CD8-positive, alpha-beta memory T cell (primary cell): ENCODE measurements around the gene COPS7A. TPM values are rescaled to one million over a fixed set of nuclear protein-coding genes. Genes with fewer than 3 reads are reported as not detected.
"Not testable (repeated sequence)": the region's sequence is repeated elsewhere in the genome, so short reads cannot be mapped to it uniquely, and the experiment has no call there.

ENCODE experiments used
- CTCF ChIA-PET: fragments of 350-600 bp; sonication (Branson Sonifier 250); formaldehyde crosslinking; loops from one replicate; lab custom pipeline; 2021; ENCODE audit warnings: antibody characterized with exemption; lab: Charles Lee
- POLR2A ChIA-PET: fragments of 350-600 bp; sonication (Branson Sonifier 250); formaldehyde crosslinking; loops from one replicate; lab custom pipeline; 2021; ENCODE audit warnings: antibody characterized with exemption; lab: Charles Lee
- DNase-seq, 5 donors: peaks; one replicate each; pipeline versions ENCODE4 v3.0.0 to v3.0.0-alpha.2; 2020 to 2022; ENCODE audit warnings: mixed read lengths in 1 of 5
- H3K27ac ChIP-seq: one replicate; pipeline ENCODE4 v1.7.0; 2013; ENCODE audit warnings: low read depth, mild to moderate bottlenecking, low read length, moderate library complexity
- H3K27me3 ChIP-seq: 2 replicates; pipeline ENCODE4 v1.7.0; 2013; ENCODE audit warnings: low read length, mild to moderate bottlenecking; ENCODE audit not compliant: insufficient read depth, poor library complexity, severe bottlenecking
- H3K36me3 ChIP-seq: 2 replicates; pipeline ENCODE4 v1.7.0; 2013; ENCODE audit warnings: mild to moderate bottlenecking, low read length, moderate library complexity; ENCODE audit not compliant: insufficient read depth
- H3K4me1 ChIP-seq: 2 replicates; pipeline ENCODE4 v1.7.0; 2013; ENCODE audit warnings: mild to moderate bottlenecking, low read length, moderate library complexity; ENCODE audit not compliant: insufficient read depth
- H3K4me3 ChIP-seq: 2 replicates; pipeline ENCODE4 v1.7.0; 2013; ENCODE audit warnings: mild to moderate bottlenecking, low read length
- H3K9me3 ChIP-seq: 2 replicates; pipeline ENCODE4 v1.7.0; 2013; ENCODE audit warnings: mild to moderate bottlenecking, low read length
- H3K27ac Mint-ChIP-seq, 8 donors: one replicate each; pipeline ENCODE4 v1.8.0; 2020 to 2021; ENCODE audit warnings: mixed read lengths in 8 of 8, mild to moderate bottlenecking in 6 of 8, inconsistent platforms in 3 of 8, moderate library complexity in 3 of 8
- H3K27me3 Mint-ChIP-seq, 2 donors: one replicate each; pipeline ENCODE4 v1.8.0; 2020 to 2021; ENCODE audit warnings: mixed read lengths in 2 of 2, mild to moderate bottlenecking in 1 of 2, moderate library complexity in 1 of 2
- H3K36me3 Mint-ChIP-seq, 3 donors: one replicate each; pipeline ENCODE4 v1.8.0; 2020 to 2021; ENCODE audit warnings: mixed read lengths in 3 of 3, inconsistent platforms in 1 of 3, mild to moderate bottlenecking in 1 of 3
- H3K4me1 Mint-ChIP-seq, 3 donors: one replicate each; pipeline ENCODE4 v1.8.0; 2020 to 2021; ENCODE audit warnings: mixed read lengths in 3 of 3, inconsistent platforms in 1 of 3, mild to moderate bottlenecking in 1 of 3
- H3K4me3 Mint-ChIP-seq, 7 donors: one replicate each; pipeline ENCODE4 v1.8.0; 2020 to 2021; ENCODE audit warnings: mixed read lengths in 7 of 7, mild to moderate bottlenecking in 6 of 7, moderate library complexity in 4 of 7, inconsistent platforms in 2 of 7
- H3K9me3 Mint-ChIP-seq, 5 donors: one replicate each; pipeline ENCODE4 v1.8.0; 2020 to 2022; ENCODE audit warnings: mixed read lengths in 5 of 5, mild to moderate bottlenecking in 3 of 5, moderate library complexity in 2 of 5, inconsistent platforms in 1 of 5
- polyA plus RNA-seq: library from polyadenylated mRNA; unstranded; fragments of 300-500 nt; fragmentation: Illumina TruSeq; gene quantifications from one replicate; pipeline ENCODE4 v1.2.3, GENCODE V29; 2021
- total RNA-seq, 2 experiments: library from RNA; stranded (reverse); gene quantifications; one replicate each; pipeline ENCODE4 v1.2.3, GENCODE V29; 2021

The COPS7A gene
- total and polyA plus RNA-seq, 3 experiments from 2014 or later, result 46.2 to 49.7 (median 48.8) TPM

DNA sequence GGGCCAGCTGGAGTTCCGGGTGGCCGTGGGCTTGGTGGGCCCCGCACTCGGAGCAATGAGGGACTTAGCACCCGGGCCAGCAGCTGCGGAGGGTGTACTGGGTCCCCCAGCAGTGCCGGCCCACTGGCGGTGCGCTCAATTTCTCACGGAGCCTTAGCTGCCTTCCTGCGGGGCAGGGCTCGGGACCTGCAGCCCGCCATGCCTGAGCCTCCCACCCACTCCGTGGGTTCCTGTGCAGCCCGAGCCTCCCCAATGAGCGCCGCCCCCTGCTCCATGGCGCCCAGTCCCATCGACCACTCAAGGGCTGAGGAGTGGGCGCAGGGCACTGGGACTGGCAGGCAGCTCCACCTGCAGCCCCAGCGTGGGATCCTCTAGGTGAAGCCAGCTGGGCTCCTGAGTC lies 15.5 kb upstream of the COPS7A start:
- DNase-seq, H3K27ac ChIP-seq, H3K9me3 ChIP-seq, H3K27ac Mint-ChIP-seq, H3K4me1 ChIP-seq, H3K9me3 Mint-ChIP-seq, H3K36me3 ChIP-seq, H3K4me3 ChIP-seq, H3K27me3 ChIP-seq, CTCF ChIA-PET, H3K36me3 Mint-ChIP-seq: not testable (repeated sequence)
- Mint-ChIP-seq H3K27me3 (peaks cover 30 to 33% of the 10 kb centered on the region in 2 donors), H3K4me1 (peaks cover 7 to 10% (median 8%) of the 10 kb centered on the region in 3 donors), H3K4me3 (peak overlapping the region in 1 of 7 donors; percentile 9)
- POLR2A ChIA-PET, result interaction anchor here (1.2 kb wide), 1 partner anchor 16 kb away, joined by 5 read pairs; the partner anchor contains the start of gene COPS7A

DNA sequence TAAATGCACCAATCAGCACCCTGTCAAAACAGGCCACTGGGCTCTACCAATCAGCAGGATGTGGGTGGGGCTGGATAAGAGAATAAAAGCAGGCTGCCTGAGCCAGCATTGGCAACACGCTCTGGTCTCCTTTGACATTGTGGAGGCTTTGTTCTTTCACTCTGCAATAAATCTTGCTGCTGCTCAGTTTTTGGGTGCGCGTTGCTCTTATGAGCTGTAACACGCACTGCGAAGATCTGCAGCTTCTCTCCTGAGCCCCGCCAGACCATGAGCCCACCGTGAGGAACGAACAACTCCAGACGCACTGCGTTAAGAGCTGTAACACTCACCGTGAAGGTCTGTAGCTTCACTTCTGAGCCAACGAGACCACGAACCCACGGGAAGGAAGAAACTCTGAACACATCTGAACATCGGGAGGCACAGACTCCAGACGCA lies 14.9 kb upstream of the COPS7A start:
- peak in 3 of 5 donors; percentile 7 to 64 (median 50) for DNase-seq
- Mint-ChIP-seq H3K4me1 (peaks cover 7 to 10% (median 8%) of the 10 kb centered on the region in 3 donors), H3K27ac (peak overlapping the region; percentile 12 to 96 (median 80)), H3K27me3 (peaks cover 25 to 27% of the 10 kb centered on the region in 2 donors), H3K4me3 (peak overlapping the region; percentile 75 to 94 (median 80)), H3K9me3 (no peaks in the 10 kb centered on the region), H3K36me3 (no peaks in the 10 kb centered on the region)
- Histone ChIP-seq H3K36me3 (no peaks in the 10 kb centered on the region), H3K4me1 (no peaks in the 10 kb centered on the region), H3K9me3 (no peaks in the 10 kb centered on the region), H3K27ac (no peak overlapping the region), H3K4me3 (no peak overlapping the region), H3K27me3 (no peaks in the 10 kb centered on the region)
- CTCF ChIA-PET, result interaction anchor here (0.6 kb wide), 1 partner anchor 96 kb away, joined by 3 read pairs; no protein-coding TSS in a partner anchor
- POLR2A ChIA-PET, result interaction anchor here (1.2 kb wide), 1 partner anchor 15 kb away, joined by 5 read pairs; the partner anchor contains the start of gene COPS7A

DNA sequence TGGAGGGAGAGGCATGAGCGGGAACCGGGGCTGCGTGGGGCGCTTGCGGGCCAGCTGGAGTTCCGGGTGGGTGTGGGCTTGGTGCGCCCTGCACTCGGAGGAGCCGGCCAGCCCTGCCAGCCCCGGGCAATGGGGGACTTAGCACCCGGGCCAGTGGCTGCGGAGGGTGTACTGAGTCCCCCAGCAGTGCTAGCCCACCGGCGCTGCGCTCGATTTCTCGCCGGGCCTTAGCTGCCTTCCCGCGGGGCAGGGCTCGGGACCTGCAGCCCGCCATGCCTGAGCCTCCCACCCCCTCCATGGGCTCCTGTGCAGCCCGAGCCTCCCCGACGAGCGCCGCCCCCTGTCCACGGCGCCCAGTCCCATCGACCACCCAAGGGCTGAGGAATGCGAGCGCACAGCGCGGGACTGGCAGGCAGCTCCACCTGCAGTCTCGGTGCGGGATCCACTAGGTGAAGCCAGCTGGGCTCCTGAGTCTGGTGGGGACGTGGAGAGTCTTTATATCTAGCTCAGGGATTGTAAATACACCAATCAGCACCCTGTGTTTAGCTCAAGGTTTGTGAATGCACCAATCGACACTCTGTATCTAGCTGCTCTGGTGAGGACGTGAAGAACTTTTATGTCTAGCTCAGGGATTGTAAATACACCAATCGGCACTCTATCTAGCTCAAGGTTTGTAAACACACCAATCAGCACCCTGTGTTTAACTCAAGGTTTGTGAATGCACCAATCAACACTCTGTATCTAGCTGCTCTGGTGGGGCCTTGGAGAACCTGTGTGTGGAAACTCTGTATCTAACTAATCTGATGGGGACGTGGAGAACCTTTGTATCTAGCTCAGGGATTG lies 7.6 kb upstream of the COPS7A start:
- H3K9me3 Mint-ChIP-seq, H3K4me3 ChIP-seq, H3K27me3 ChIP-seq, H3K36me3 ChIP-seq, DNase-seq, H3K27ac Mint-ChIP-seq, H3K4me3 Mint-ChIP-seq, H3K9me3 ChIP-seq, CTCF ChIA-PET, H3K4me1 Mint-ChIP-seq, H3K4me1 ChIP-seq, H3K27ac ChIP-seq, H3K36me3 Mint-ChIP-seq: not testable (repeated sequence)
- POLR2A ChIA-PET, result interaction anchor here (0.7 kb wide), 1 partner anchor 256 kb away, joined by 3 read pairs; no protein-coding TSS in a partner anchor
- peaks cover 10 to 14% of the 10 kb centered on the region in 2 donors for H3K27me3 Mint-ChIP-seq

DNA sequence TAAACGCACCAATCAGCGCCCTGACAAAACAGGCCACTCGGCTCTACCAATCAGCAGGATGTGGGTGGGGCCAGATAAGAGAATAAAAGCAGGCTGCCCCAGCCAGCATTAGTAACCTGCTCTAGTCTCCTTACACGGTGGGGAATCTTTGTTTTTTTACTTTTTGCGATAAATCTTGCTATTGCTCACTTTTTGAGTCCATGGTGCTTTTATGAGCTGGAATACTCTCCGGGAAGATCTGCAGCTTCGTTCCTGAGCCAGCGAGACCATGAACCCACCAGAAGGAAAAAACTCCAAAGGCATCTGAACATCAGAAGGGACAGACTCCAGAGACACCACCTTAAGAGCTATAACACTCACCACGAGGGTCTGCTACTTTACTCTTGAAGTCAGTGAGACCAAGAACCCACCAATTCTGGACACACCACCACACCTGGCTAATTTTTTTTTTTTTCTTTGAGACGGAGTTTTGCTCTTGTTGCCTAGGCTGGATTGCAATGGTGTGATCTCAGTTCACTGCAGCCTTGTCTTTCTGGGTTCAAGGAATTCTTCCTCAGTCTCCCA lies 6.9 kb upstream of the COPS7A start:
- no peaks in the 10 kb centered on the region for H3K4me1 ChIP-seq
- H3K9me3 ChIP-seq, result no peaks in the 10 kb centered on the region
- Mint-ChIP-seq H3K36me3 (no peaks in the 10 kb centered on the region), H3K27ac (no peak overlapping the region), H3K4me3 (no peak overlapping the region), H3K4me1 (no peaks in the 10 kb centered on the region), H3K9me3 (no peaks in the 10 kb centered on the region), H3K27me3 (peaks cover 6 to 14% of the 10 kb centered on the region in 2 donors)
- H3K27ac ChIP-seq, result no peak overlapping the region
- no peak for DNase-seq
- no peaks in the 10 kb centered on the region for H3K27me3 ChIP-seq
- H3K36me3 ChIP-seq, result no peaks in the 10 kb centered on the region
- CTCF ChIA-PET, result no interaction called here
- POLR2A ChIA-PET, result interaction anchor here (0.7 kb wide), 1 partner anchor 257 kb away, joined by 3 read pairs; no protein-coding TSS in a partner anchor
- no peak overlapping the region for H3K4me3 ChIP-seq

DNA sequence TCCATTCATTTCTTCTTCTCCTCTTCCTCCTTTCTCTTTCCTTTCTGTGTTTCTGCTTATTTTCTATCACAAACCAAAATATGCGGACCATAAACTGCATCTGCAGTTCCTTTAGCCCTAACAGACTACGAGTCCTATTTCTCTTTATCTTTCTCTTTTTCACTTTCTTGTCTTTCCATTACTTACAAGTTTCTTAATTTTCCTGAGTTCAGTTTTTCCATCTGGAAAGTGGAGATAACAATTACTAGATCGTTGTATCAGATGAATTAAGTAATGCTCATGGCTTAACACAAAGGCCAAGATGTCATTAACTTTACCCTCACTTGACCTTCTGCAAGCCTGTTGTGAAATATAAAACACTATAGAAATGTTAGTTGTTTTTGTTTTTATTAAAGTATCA lies 983 bp upstream of the COPS7A start:
- H3K36me3 ChIP-seq, result peaks cover 6% of the 10 kb centered on the region
- ChIA-PET POLR2A (interaction anchor here (1.2 to 2.7 kb wide), 4 partner anchors 13 to 34 kb away, joined by 3 to 92 read pairs (median 16); partner anchors contain the start of genes MLF2 and ZNF384), CTCF (interaction anchor here (1.4 to 2.6 kb wide), 7 partner anchors 10 to 129 kb away, joined by 5 to 26 read pairs (median 7); partner anchors contain the start of genes CDCA3, MLF2, P3H3 and PTMS)
- Mint-ChIP-seq H3K4me1 (peaks cover 22 to 32% (median 23%) of the 10 kb centered on the region in 3 donors), H3K9me3 (peaks cover 0 to 3% (median 0%) of the 10 kb centered on the region in 5 donors), H3K27me3 (no peaks in the 10 kb centered on the region), H3K27ac (peak overlapping the region in 6 of 8 donors; percentile 50 to 99 (median 72)), H3K4me3 (peak overlapping the region in 2 of 7 donors; percentile 3 to 73), H3K36me3 (peaks cover 2 to 20% (median 4%) of the 10 kb centered on the region in 3 donors)
- H3K27me3 ChIP-seq, result no peaks in the 10 kb centered on the region
- H3K27ac ChIP-seq, result peak overlapping the region; percentile 67
- H3K4me3 ChIP-seq, result no peak overlapping the region
- H3K4me1 ChIP-seq, result peaks cover 19% of the 10 kb centered on the region
- no peaks in the 10 kb centered on the region for H3K9me3 ChIP-seq
- DNase-seq, result no peak

DNA sequence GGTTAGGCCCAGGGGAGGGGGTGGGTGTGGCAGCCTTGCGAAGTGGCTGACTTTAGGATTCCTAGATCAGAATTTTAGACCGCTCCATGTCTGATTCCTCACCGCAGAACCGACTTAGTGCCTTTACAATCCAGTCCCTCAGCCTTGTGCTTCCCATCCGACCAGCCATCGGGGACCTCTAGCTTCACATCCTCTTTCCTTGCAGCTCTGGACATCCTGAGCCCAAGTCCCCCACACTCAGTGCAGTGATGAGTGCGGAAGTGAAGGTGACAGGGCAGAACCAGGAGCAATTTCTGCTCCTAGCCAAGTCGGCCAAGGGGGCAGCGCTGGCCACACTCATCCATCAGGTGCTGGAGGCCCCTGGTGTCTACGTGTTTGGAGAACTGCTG lies 557 bp downstream of the COPS7A start:
- peak in 1 of 5 donors; percentile 56 for DNase-seq
- H3K4me1 Mint-ChIP-seq, result peaks cover 22 to 32% (median 23%) of the 10 kb centered on the region in 3 donors
- CTCF ChIA-PET, result interaction anchor here (0.7 to 2.6 kb wide), 15 partner anchors 8 to 166 kb away, joined by 3 to 26 read pairs (median 4); partner anchors contain the start of genes CDCA3, MLF2, PTMS and USP5
- Histone ChIP-seq H3K9me3 (no peaks in the 10 kb centered on the region), H3K4me3 (peak overlapping the region; percentile 77), H3K27me3 (no peaks in the 10 kb centered on the region), H3K36me3 (peaks cover 21% of the 10 kb centered on the region), H3K4me1 (peaks cover 19% of the 10 kb centered on the region), H3K27ac (peak overlapping the region; percentile 67)
- POLR2A ChIA-PET, result interaction anchor here (0.7 to 2.7 kb wide), 17 partner anchors 10 to 219 kb away, joined by 3 to 92 read pairs (median 4); partner anchors contain the start of genes C12orf57, CDCA3, MLF2 and PTMS
- peak overlapping the region; percentile 84 to 91 (median 87) for H3K4me3 Mint-ChIP-seq
- peaks cover 4 to 35% (median 5%) of the 10 kb centered on the region in 3 donors for H3K36me3 Mint-ChIP-seq
- no peaks in the 10 kb centered on the region for H3K27me3 Mint-ChIP-seq
- peak overlapping the region; percentile 90 to 100 (median 97) for H3K27ac Mint-ChIP-seq
- peaks cover 0 to 3% (median 0%) of the 10 kb centered on the region in 5 donors for H3K9me3 Mint-ChIP-seq

DNA sequence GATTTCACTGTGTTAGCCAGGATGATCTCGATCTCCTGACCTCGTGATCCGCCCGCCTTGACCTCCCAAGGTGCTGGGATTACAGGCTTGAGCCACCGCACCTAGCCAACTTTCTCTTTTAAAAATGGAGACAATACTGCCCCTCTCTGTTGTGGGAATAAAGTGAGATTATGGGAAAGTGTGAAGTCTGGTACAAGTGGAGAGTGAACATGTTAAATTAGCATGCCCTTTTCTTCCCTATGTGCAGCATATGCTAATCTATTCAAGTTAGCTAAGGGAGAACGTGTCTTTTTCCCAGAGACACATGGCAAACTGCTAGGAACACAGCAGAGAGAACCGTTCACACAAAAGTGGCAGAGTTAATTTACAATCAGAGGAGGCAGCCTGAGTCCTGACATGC lies 1.5 kb downstream of the COPS7A start:
- peaks cover 0 to 3% (median 0%) of the 10 kb centered on the region in 5 donors for H3K9me3 Mint-ChIP-seq
- H3K4me3 Mint-ChIP-seq, result peak overlapping the region in 5 of 7 donors; percentile 36 to 85 (median 45)
- peaks cover 19% of the 10 kb centered on the region for H3K4me1 ChIP-seq
- ChIA-PET POLR2A (interaction anchor here (0.6 to 2.4 kb wide), 3 partner anchors 28 to 127 kb away, joined by 4 to 25 read pairs (median 7); partner anchors contain the start of genes MLF2, USP5 and ZNF384), CTCF (interaction anchor here (1.1 to 2.6 kb wide), 2 partner anchors 41 to 110 kb away, joined by 3 to 7 read pairs; partner anchors contain the start of gene PTMS)
- no peak overlapping the region for H3K27ac ChIP-seq
- no peaks in the 10 kb centered on the region for H3K27me3 ChIP-seq
- peak overlapping the region in 4 of 8 donors; percentile 45 to 91 (median 66) for H3K27ac Mint-ChIP-seq
- peaks cover 22 to 32% (median 23%) of the 10 kb centered on the region in 3 donors for H3K4me1 Mint-ChIP-seq
- no peaks in the 10 kb centered on the region for H3K9me3 ChIP-seq
- H3K36me3 Mint-ChIP-seq, result peaks cover 4 to 45% (median 10%) of the 10 kb centered on the region in 3 donors
- H3K27me3 Mint-ChIP-seq, result no peaks in the 10 kb centered on the region
- no peak overlapping the region for H3K4me3 ChIP-seq
- H3K36me3 ChIP-seq, result peaks cover 30% of the 10 kb centered on the region
- no peak for DNase-seq
